Astrocyte (in vitro differentiated cells and primary cell): ENCODE measurements around the gene NUP62. TPM values are rescaled to one million over a fixed set of nuclear protein-coding genes. Genes with fewer than 3 reads are reported as not detected.

Experiments
- DNase-seq: peaks from one replicate; pipeline ENCODE4 v3.0.0-alpha.2; 2010; ENCODE audit warnings: low read depth
- FAIRE-seq: peaks from 2 replicates; lab custom pipeline; 2011; peaks lifted over from hg19 to GRCh38; lab: Jason Lieb, UNC
- H2AFZ ChIP-seq: 2 replicates; pipeline ENCODE4 v1.6.0; 2012; ENCODE audit warnings: low read depth, low read length, inconsistent platforms
- H3K27ac ChIP-seq: 2 replicates; pipeline ENCODE4 v1.5.1; 2011; ENCODE audit warnings: low read depth, low read length, inconsistent platforms
- H3K27me3 ChIP-seq: 2 replicates; pipeline ENCODE4 v1.6.0; 2011; ENCODE audit warnings: low read length, inconsistent platforms; ENCODE audit not compliant: insufficient read depth
- H3K36me3 ChIP-seq: 2 replicates; pipeline ENCODE4 v1.5.1; 2011; ENCODE audit warnings: low read length, inconsistent platforms; ENCODE audit not compliant: insufficient read depth
- H3K4me1 ChIP-seq: 2 replicates; pipeline ENCODE4 v1.5.1; 2011; ENCODE audit warnings: low read length, inconsistent platforms; ENCODE audit not compliant: insufficient read depth
- H3K4me2 ChIP-seq: 2 replicates; pipeline ENCODE4 v1.6.0; 2012; ENCODE audit warnings: low read length, inconsistent platforms
- H3K4me3 ChIP-seq: 2 replicates; pipeline ENCODE4 v1.5.1; 2011; ENCODE audit warnings: low read depth, mild to moderate bottlenecking, low read length, inconsistent platforms; ENCODE audit not compliant: insufficient read depth
- H3K79me2 ChIP-seq: 2 replicates; pipeline ENCODE4 v1.6.0; 2012; ENCODE audit warnings: mild to moderate bottlenecking, low read length, inconsistent platforms; ENCODE audit not compliant: insufficient read depth
- H3K9ac ChIP-seq: 2 replicates; pipeline ENCODE4 v1.6.0; 2012; ENCODE audit warnings: mild to moderate bottlenecking, low read length, inconsistent platforms
- H3K9me3 ChIP-seq: 2 replicates; pipeline ENCODE4 v1.5.1; 2012; ENCODE audit warnings: low read depth, mild to moderate bottlenecking, low read length, inconsistent platforms; ENCODE audit not compliant: insufficient read depth
- H4K20me1 ChIP-seq: 2 replicates; pipeline ENCODE4 v1.6.0; 2012; ENCODE audit warnings: low read length, inconsistent platforms; ENCODE audit not compliant: insufficient read depth
- H3K27ac Mint-ChIP-seq: one replicate; pipeline ENCODE4 v1.8.0; 2021; ENCODE audit warnings: mild to moderate bottlenecking, mixed read lengths; ENCODE audit not compliant: unreplicated experiment
- H3K27me3 Mint-ChIP-seq: one replicate; pipeline ENCODE4 v1.8.0; 2021; ENCODE audit warnings: low read depth, mixed read lengths; ENCODE audit not compliant: unreplicated experiment
- H3K36me3 Mint-ChIP-seq: one replicate; pipeline ENCODE4 v1.8.0; 2021; ENCODE audit warnings: low read depth, mixed read lengths; ENCODE audit not compliant: unreplicated experiment
- H3K4me1 Mint-ChIP-seq: one replicate; pipeline ENCODE4 v1.8.0; 2021; ENCODE audit warnings: low read depth, mixed read lengths; ENCODE audit not compliant: unreplicated experiment
- H3K4me3 Mint-ChIP-seq: one replicate; pipeline ENCODE4 v1.8.0; 2021; ENCODE audit warnings: mild to moderate bottlenecking, moderate library complexity, mixed read lengths; ENCODE audit not compliant: unreplicated experiment
- H3K9me3 Mint-ChIP-seq: one replicate; pipeline ENCODE4 v1.8.0; 2021; ENCODE audit warnings: mild to moderate bottlenecking, mixed read lengths; ENCODE audit not compliant: unreplicated experiment
- CTCF ChIP-seq: IDR thresholded peaks from 2 replicates; pipeline ENCODE4 v1.5.1; 2011; ENCODE audit warnings: low read depth, mild to moderate bottlenecking, inconsistent platforms, low read length, moderate library complexity; ENCODE audit not compliant: insufficient read depth
- EZH2 ChIP-seq: IDR thresholded peaks from 2 replicates; pipeline ENCODE4 v1.6.1; 2012; ENCODE audit warnings: mild to moderate bottlenecking, low read length, inconsistent platforms; ENCODE audit not compliant: insufficient read depth
- total RNA-seq: library from RNA; stranded (reverse); gene quantifications from 2 replicates; pipeline ENCODE4 v1.2.1, GENCODE V29; 2021

Gene NUP62
- total RNA-seq, 1 donor from 2014 or later = 49.5 TPM

GRCh38 chr19:49883094-49883493 is 46.2 kb downstream of the NUP62 start:
- H3K4me3 ChIP-seq = no peak overlapping the region
- H3K36me3 Mint-ChIP-seq = peaks cover 24% of the 10 kb centered on the region
- H4K20me1 ChIP-seq = peaks cover 5% of the 10 kb centered on the region
- no peak overlapping the region for H3K27ac ChIP-seq
- H3K9me3 ChIP-seq = peaks cover 6% of the 10 kb centered on the region
- no peak overlapping the region for H3K27ac Mint-ChIP-seq
- DNase-seq = no peak
- no peaks in the 10 kb centered on the region for H3K27me3 ChIP-seq
- FAIRE-seq = no peak
- H3K4me2 ChIP-seq = no peak overlapping the region
- TF ChIP-seq CTCF (no peak), EZH2 (no peak)
- no peaks in the 10 kb centered on the region for H3K9me3 Mint-ChIP-seq
- H3K4me1 ChIP-seq = peaks cover 6% of the 10 kb centered on the region
- H3K9ac ChIP-seq = no peak overlapping the region
- H2AFZ ChIP-seq = no peak overlapping the region
- peaks cover 12% of the 10 kb centered on the region for H3K79me2 ChIP-seq
- no peaks in the 10 kb centered on the region for H3K27me3 Mint-ChIP-seq
- H3K4me1 Mint-ChIP-seq = no peaks in the 10 kb centered on the region
- H3K4me3 Mint-ChIP-seq = no peak overlapping the region
- peaks cover 9% of the 10 kb centered on the region for H3K36me3 ChIP-seq

GRCh38 chr19:49882643-49883042 is 46.7 kb downstream of the NUP62 start:
- TF ChIP-seq CTCF (no peak), EZH2 (no peak)
- H4K20me1 ChIP-seq = peaks cover 5% of the 10 kb centered on the region
- no peaks in the 10 kb centered on the region for H3K27me3 ChIP-seq
- peaks cover 7% of the 10 kb centered on the region for H3K4me1 ChIP-seq
- H3K4me1 Mint-ChIP-seq = no peaks in the 10 kb centered on the region
- no peak overlapping the region for H3K9ac ChIP-seq
- FAIRE-seq = no peak
- peaks cover 24% of the 10 kb centered on the region for H3K36me3 Mint-ChIP-seq
- H3K9me3 ChIP-seq = peaks cover 6% of the 10 kb centered on the region
- H3K27ac ChIP-seq = no peak overlapping the region
- no peaks in the 10 kb centered on the region for H3K9me3 Mint-ChIP-seq
- no peak overlapping the region for H2AFZ ChIP-seq
- no peaks in the 10 kb centered on the region for H3K27me3 Mint-ChIP-seq
- peaks cover 13% of the 10 kb centered on the region for H3K79me2 ChIP-seq
- no peak overlapping the region for H3K27ac Mint-ChIP-seq
- H3K4me2 ChIP-seq = no peak overlapping the region
- H3K4me3 Mint-ChIP-seq = no peak overlapping the region
- H3K4me3 ChIP-seq = no peak overlapping the region
- H3K36me3 ChIP-seq = peaks cover 9% of the 10 kb centered on the region
- no peak for DNase-seq

- Mint-ChIP-seq H3K4me3 (no peak overlapping the region), H3K27ac (no peak overlapping the region), H3K4me1 (no peaks in the 10 kb centered on the region), H3K36me3 (peaks cover 24% of the 10 kb centered on the region), H3K9me3 (no peaks in the 10 kb centered on the region), H3K27me3 (no peaks in the 10 kb centered on the region)
- Histone ChIP-seq H3K4me2 (no peak overlapping the region), H3K27ac (no peak overlapping the region), H3K4me1 (peaks cover 7% of the 10 kb centered on the region), H3K4me3 (no peak overlapping the region), H2AFZ (no peak overlapping the region), H3K36me3 (peaks cover 9% of the 10 kb centered on the region), H3K79me2 (peaks cover 13% of the 10 kb centered on the region), H4K20me1 (peaks cover 5% of the 10 kb centered on the region), H3K27me3 (no peaks in the 10 kb centered on the region), H3K9ac (no peak overlapping the region), H3K9me3 (peaks cover 6% of the 10 kb centered on the region)
- TF ChIP-seq EZH2 (no peak), CTCF (no peak)
- DNase-seq (no peak), FAIRE-seq (no peak)
Observed at GRCh38 chr19:49881672-49882394, 47.5 kb downstream of the NUP62 start.
